Measurements from ENCODE around the gene MALL.
"Not testable (repeated sequence)": the region's sequence is repeated elsewhere in the genome, so short reads cannot be mapped to it uniquely, and the experiment has no call there.

The MALL gene

DNA sequence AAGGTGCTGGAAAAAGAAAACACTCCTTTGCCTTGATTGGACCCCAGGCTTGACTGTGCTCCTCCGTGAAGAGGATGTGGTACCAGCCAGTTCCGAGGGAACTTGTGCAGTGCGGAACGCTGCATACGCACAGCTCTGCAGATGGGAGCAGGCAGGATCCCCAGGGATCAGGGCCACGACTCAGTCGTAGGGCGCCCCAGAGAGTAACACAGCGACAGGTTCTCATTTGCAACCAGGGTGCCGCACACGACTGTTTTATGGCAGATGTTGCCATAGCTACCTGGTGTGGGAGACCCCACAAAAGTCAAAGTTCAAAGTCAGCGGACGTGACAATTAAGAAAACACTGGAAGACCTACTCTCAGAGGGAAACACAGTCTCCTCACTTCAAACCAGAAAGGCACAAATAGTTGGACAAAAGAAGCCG is 779 bp downstream of the MALL start:
- Histone ChIP-seq H2AFZ (peak overlapping the region; percentile 71), H3K9ac (no peak overlapping the region), H3K36me3 (ENCODE audit: control insufficient read depth, insufficient read depth, low read length) (no peaks in the 10 kb centered on the region), H3K27ac (peak overlapping the region; percentile 0), H3K9me3 (ENCODE audit: control insufficient read depth, low read length) (no peaks in the 10 kb centered on the region), H3K4me2 (ENCODE audit: low read length) (peak overlapping the region; percentile 29), H3K79me2 (no peaks in the 10 kb centered on the region), H3K4me3 (ENCODE audit: low read depth, low read length) (peak overlapping the region; percentile 17), H3K27me3 (ENCODE audit: control insufficient read depth, insufficient read depth, low read length) (peaks cover 3% of the 10 kb centered on the region), H3K4me1 (peaks cover 3% of the 10 kb centered on the region)
- no peak for TF ChIP-seq CTCF (IDR thresholded peaks at IDR 0.05)

DNA sequence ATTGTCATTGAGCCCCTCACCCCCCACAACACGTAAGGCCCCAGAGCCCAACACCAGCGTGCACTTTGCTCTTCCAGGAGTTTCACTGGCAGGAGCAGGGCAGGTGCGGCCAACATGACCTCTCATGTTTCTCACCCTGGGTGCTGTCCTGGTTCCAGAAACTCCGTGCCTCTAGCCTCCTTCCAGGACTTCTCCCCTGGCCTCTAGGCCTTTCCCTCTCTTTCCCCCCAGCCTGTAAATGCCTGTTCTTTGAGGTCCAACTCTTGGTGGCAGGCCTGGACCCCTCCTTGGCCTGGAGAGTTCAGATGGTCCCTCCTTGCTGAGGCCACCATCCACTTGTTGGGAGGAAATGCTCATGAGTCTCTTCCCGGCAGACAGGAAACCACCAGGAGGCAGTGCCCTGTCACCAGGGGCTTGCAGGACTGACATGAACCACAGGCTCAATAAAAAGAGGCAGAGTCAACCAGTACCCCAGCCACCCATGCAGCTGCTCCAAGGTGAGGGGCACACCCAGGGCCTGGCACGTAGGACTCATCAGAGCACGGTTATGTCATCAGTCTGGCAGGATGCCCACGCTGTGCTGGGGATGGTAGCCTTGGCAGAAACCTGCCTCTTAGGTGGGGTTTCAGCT is 1.5 kb downstream of the MALL start:
- H3K27ac ChIP-seq = peak overlapping the region; percentile 35
- peak overlapping the region; percentile 28 for H3K4me2 ChIP-seq (ENCODE audit: low read length)
- no peak for TF ChIP-seq CTCF (IDR thresholded peaks at IDR 0.05)
- H3K27me3 ChIP-seq (ENCODE audit: control insufficient read depth, insufficient read depth, low read length) = peaks cover 3% of the 10 kb centered on the region
- H3K9ac ChIP-seq = no peak overlapping the region
- H3K36me3 ChIP-seq (ENCODE audit: control insufficient read depth, insufficient read depth, low read length) = no peaks in the 10 kb centered on the region
- H3K9me3 ChIP-seq (ENCODE audit: control insufficient read depth, low read length) = no peaks in the 10 kb centered on the region
- peaks cover 3% of the 10 kb centered on the region for H3K4me1 ChIP-seq
- no peak overlapping the region for H2AFZ ChIP-seq
- H3K79me2 ChIP-seq = no peaks in the 10 kb centered on the region
- no peak overlapping the region for H3K4me3 ChIP-seq (ENCODE audit: low read depth, low read length)

DNA sequence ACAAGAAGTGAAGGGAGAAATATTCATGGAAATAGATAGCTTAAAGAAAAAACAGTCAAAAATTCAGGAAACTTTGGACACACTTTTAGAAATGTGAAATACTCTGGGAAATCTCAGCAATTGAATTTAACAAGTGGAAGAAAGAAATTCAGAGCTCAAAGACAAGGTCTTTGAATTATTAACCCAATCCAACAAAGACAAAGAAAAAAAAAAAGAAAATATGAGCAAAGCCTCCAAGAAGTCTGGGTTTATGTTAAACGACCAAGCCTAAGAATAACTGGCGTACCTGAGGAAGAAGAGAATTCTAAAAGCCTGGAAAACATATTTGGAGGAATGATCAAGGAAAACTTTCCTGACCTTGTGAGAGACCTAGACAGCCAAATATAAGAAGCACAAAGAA is 7.3 kb downstream of the MALL start:
- H3K27me3 ChIP-seq (ENCODE audit: control insufficient read depth, insufficient read depth, low read length); H3K9ac ChIP-seq; H3K4me1 ChIP-seq; H3K4me3 ChIP-seq (ENCODE audit: low read depth, low read length); H3K27ac ChIP-seq; H3K79me2 ChIP-seq; H2AFZ ChIP-seq; H3K36me3 ChIP-seq (ENCODE audit: control insufficient read depth, insufficient read depth, low read length); H3K9me3 ChIP-seq (ENCODE audit: control insufficient read depth, low read length); H3K4me2 ChIP-seq (ENCODE audit: low read length): not testable (repeated sequence)

DNA sequence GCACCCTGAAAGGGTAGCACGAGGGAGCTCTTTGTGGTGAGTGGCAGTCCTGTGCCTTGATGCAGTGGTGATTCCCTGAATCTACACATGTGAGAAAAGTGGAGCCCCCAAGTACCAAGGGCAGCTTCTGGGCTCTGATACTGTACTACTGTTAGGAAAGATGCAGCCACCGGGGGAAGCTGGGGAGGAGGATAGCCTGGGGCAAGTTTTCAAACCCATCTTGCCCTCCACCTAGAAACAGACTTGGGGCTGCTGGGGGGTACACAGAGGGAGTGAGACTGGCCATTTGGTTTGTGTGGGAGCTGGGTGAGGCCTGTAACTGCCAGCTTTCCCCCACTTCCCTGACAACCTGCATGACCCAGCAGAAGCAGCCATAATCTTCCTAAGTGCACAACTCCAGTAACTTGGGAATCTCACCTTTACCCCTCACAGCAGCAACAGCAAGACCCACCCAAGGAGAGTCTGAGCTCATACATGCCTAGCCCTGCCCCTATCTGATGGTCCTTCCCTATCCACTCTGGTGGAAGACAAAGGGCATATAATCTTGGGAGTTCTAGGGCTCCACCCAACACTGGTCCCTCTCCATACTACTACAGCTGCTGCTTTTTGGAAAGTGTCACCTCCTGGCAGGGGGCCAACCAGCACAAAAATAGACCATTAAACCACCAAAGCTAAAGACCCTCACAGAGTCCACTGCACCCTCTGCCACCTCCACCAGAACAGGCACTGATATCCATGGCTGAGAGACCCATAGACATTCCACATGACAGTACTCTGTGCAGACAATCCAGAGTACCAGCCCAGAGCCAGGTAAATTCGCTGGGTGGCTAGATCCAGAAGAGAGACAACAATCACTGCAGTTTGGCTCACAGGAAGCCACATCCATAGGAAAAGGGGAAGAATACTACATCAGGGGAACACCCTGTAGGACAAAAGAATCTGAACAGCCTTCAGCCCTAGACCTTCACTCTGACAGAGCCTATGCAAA is 8.2 kb downstream of the MALL start:
- Histone ChIP-seq H3K27ac (no peak overlapping the region), H3K36me3 (ENCODE audit: control insufficient read depth, insufficient read depth, low read length) (no peaks in the 10 kb centered on the region), H3K4me2 (ENCODE audit: low read length) (no peak overlapping the region), H3K9me3 (ENCODE audit: control insufficient read depth, low read length) (no peaks in the 10 kb centered on the region), H2AFZ (no peak overlapping the region), H3K79me2 (no peaks in the 10 kb centered on the region), H3K4me1 (peaks cover 2% of the 10 kb centered on the region), H3K4me3 (ENCODE audit: low read depth, low read length) (no peak overlapping the region), H3K9ac (no peak overlapping the region), H3K27me3 (ENCODE audit: control insufficient read depth, insufficient read depth, low read length) (no peaks in the 10 kb centered on the region)
- no peak for TF ChIP-seq CTCF (IDR thresholded peaks at IDR 0.05)

- H3K4me3 ChIP-seq (ENCODE audit: low read depth, low read length) = no peak overlapping the region
- no peaks in the 10 kb centered on the region for H3K27me3 ChIP-seq (ENCODE audit: control insufficient read depth, insufficient read depth, low read length)
- TF ChIP-seq CTCF (IDR thresholded peaks at IDR 0.05) = no peak
- no peak overlapping the region for H3K9ac ChIP-seq
- H2AFZ ChIP-seq = no peak overlapping the region
- no peak overlapping the region for H3K27ac ChIP-seq
- no peaks in the 10 kb centered on the region for H3K79me2 ChIP-seq
- no peaks in the 10 kb centered on the region for H3K36me3 ChIP-seq (ENCODE audit: control insufficient read depth, insufficient read depth, low read length)
- no peak overlapping the region for H3K4me2 ChIP-seq (ENCODE audit: low read length)
- no peaks in the 10 kb centered on the region for H3K9me3 ChIP-seq (ENCODE audit: control insufficient read depth, low read length)
- H3K4me1 ChIP-seq = peaks cover 2% of the 10 kb centered on the region
Observed at GRCh38 chr2:110106642-110107041, 9.0 kb downstream of the MALL start.

Data from parathyroid adenoma (tissue), 2 donors.